GM23338 (cell line): Measurements from ENCODE around the gene VSX1. TPM values are rescaled to one million over a fixed set of nuclear protein-coding genes. Genes with fewer than 3 reads are reported as not detected.

Experiments used
- ATAC-seq: fragments of 200-7000 bp; cut with Tn5 transposase; 3 replicates; pipeline ENCODE4 v1.9.1; 2020
- DNase-seq: peaks from one replicate; pipeline ENCODE4 v3.0.0-alpha.2; 2015; ENCODE audit warnings: low spot score
- H2AFZ ChIP-seq: fragments of 200-600 bp; sonication (generic); 2 replicates; pipeline ENCODE4 v1.8.0; 2016; ENCODE audit warnings: antibody characterized with exemption, mild to moderate bottlenecking, moderate library complexity
- H3F3A ChIP-seq: fragments of 200-600 bp; sonication (generic); replicated peaks from 2 replicates; pipeline ENCODE4 v1.8.0; 2017; ENCODE audit warnings: antibody characterized with exemption, mixed run types, low read depth
- H3K27ac ChIP-seq: fragments of 200-600 bp; sonication (generic); 2 replicates; pipeline ENCODE4 v1.6.1; 2016; ENCODE audit warnings: low read depth
- H3K27me3 ChIP-seq: fragments of 200-600 bp; sonication (generic); 2 replicates; pipeline ENCODE4 v1.8.0; 2016; ENCODE audit warnings: mild to moderate bottlenecking, mixed run types, moderate library complexity; ENCODE audit not compliant: insufficient read depth
- H3K36me3 ChIP-seq: fragments of 200-600 bp; sonication (generic); 2 replicates; pipeline ENCODE4 v1.8.0; 2016; ENCODE audit warnings: mild to moderate bottlenecking; ENCODE audit not compliant: insufficient read depth
- H3K4me1 ChIP-seq: fragments of 200-600 bp; sonication (generic); 2 replicates; pipeline ENCODE4 v1.8.0; 2016; ENCODE audit warnings: mild to moderate bottlenecking, moderate library complexity; ENCODE audit not compliant: insufficient read depth
- H3K4me2 ChIP-seq: fragments of 200-600 bp; sonication (generic); 2 replicates; pipeline ENCODE4 v1.7.1; 2017; ENCODE audit warnings: mixed run types
- H3K4me3 ChIP-seq: fragments of 200-600 bp; sonication (generic); 2 replicates; pipeline ENCODE4 v1.6.1; 2016; ENCODE audit warnings: mixed run types
- H3K79me2 ChIP-seq: fragments of 200-600 bp; sonication (generic); replicated peaks from 2 replicates; pipeline ENCODE4 v1.8.0; 2017; ENCODE audit warnings: mild to moderate bottlenecking; ENCODE audit not compliant: insufficient read depth
- H3K9me2 ChIP-seq: fragments of 200-600 bp; sonication (generic); 2 replicates; pipeline ENCODE4 v1.8.0; 2017; ENCODE audit not compliant: insufficient read depth
- H4K20me1 ChIP-seq: fragments of 200-600 bp; sonication (generic); replicated peaks from 2 replicates; pipeline ENCODE4 v1.8.0; 2017; ENCODE audit warnings: mild to moderate bottlenecking; ENCODE audit not compliant: insufficient read depth
- H3K27ac Mint-ChIP-seq: 2 replicates; pipeline ENCODE4 v1.8.0; 2020; ENCODE audit warnings: inconsistent platforms, mild to moderate bottlenecking, moderate library complexity, mixed read lengths
- H3K27me3 Mint-ChIP-seq: 3 replicates; pipeline ENCODE4 v1.8.0; 2022; ENCODE audit warnings: low read depth, mild to moderate bottlenecking, moderate library complexity, mixed read lengths, inconsistent platforms; ENCODE audit not compliant: insufficient read depth, poor library complexity
- H3K36me3 Mint-ChIP-seq: 3 replicates; pipeline ENCODE4 v1.8.0; 2021; ENCODE audit warnings: low read depth, mild to moderate bottlenecking, inconsistent platforms, moderate library complexity, mixed read lengths
- H3K4me1 Mint-ChIP-seq: 3 replicates; pipeline ENCODE4 v1.8.0; 2020; ENCODE audit warnings: mild to moderate bottlenecking, inconsistent platforms, mixed read lengths
- H3K4me3 Mint-ChIP-seq: 3 replicates; pipeline ENCODE4 v1.8.0; 2021; ENCODE audit warnings: moderate library complexity, mild to moderate bottlenecking, inconsistent platforms, mixed read lengths
- H3K9me3 Mint-ChIP-seq: 3 replicates; pipeline ENCODE4 v1.8.0; 2020; ENCODE audit warnings: moderate library complexity, mild to moderate bottlenecking, inconsistent platforms, mixed read lengths
- CREB1 ChIP-seq: fragments of 250-450 bp; sonication (Bioruptor Pico); IDR thresholded peaks from 2 replicates; pipeline ENCODE4 v1.5.0; 2020; ENCODE audit warnings: low read depth, mild to moderate bottlenecking, moderate library complexity
- EZH2 ChIP-seq: fragments of 200-600 bp; sonication (generic); IDR thresholded peaks from one replicate; pipeline ENCODE4 v1.8.0; 2017; ENCODE audit warnings: antibody characterized with exemption, mild to moderate bottlenecking, low read depth; ENCODE audit not compliant: unreplicated experiment
- EZH2phosphoT487 ChIP-seq: fragments of 200-600 bp; sonication (generic); IDR thresholded peaks from one replicate; pipeline ENCODE4 v1.8.1; 2018; ENCODE audit warnings: antibody characterized with exemption; ENCODE audit not compliant: unreplicated experiment
- JUNB ChIP-seq: IDR thresholded peaks from one replicate; pipeline ENCODE4 v1.6.1; 2016; ENCODE audit warnings: antibody characterized with exemption; ENCODE audit not compliant: unreplicated experiment
- NANOG ChIP-seq: IDR thresholded peaks from 2 replicates; pipeline ENCODE4 v1.6.1; 2016; ENCODE audit warnings: antibody characterized with exemption, borderline replicate concordance
- POLR2AphosphoS5 ChIP-seq: IDR thresholded peaks from 2 replicates; pipeline ENCODE4 v1.6.1; 2016; ENCODE audit warnings: antibody characterized with exemption, low read depth
- STAT1 ChIP-seq: IDR thresholded peaks from one replicate; pipeline ENCODE4 v1.6.1; 2016; ENCODE audit warnings: antibody characterized with exemption; ENCODE audit not compliant: unreplicated experiment
- ZNF114 ChIP-seq: fragments of 250-450 bp; sonication (Bioruptor Pico); IDR thresholded peaks from 2 replicates; pipeline ENCODE4 v1.5.0; 2020; ENCODE audit warnings: mild to moderate bottlenecking, moderate library complexity
- ZNF331 ChIP-seq: fragments of 250-450 bp; sonication (Bioruptor Pico); IDR thresholded peaks from 2 replicates; pipeline ENCODE4 v1.5.0; 2020; ENCODE audit warnings: low read depth, mild to moderate bottlenecking, moderate library complexity
- ZNF462 ChIP-seq: fragments of 250-450 bp; sonication (Bioruptor Pico); IDR thresholded peaks from 2 replicates; pipeline ENCODE4 v1.5.0; 2020; ENCODE audit warnings: mild to moderate bottlenecking, moderate library complexity
- polyA plus RNA-seq: library from polyadenylated mRNA; unstranded; fragments of >200 nt; fragmentation: Nextera tagmentation; extraction: Ambion mirVana; gene quantifications from 2 replicates; pipeline ENCODE4 v1.2.1, GENCODE V29; 2016
- total RNA-seq: library from RNA; depleted of rRNA; stranded (reverse); fragments of >200 nt; shearing (Covaris generic); gene quantifications from 2 replicates; pipeline ENCODE4 v1.2.3, GENCODE V29; 2014
- TF ChIP-seq, protein P1 (sequence below): IDR thresholded peaks from one replicate; pipeline ENCODE4 v1.6.1; 2018; ENCODE audit warnings: antibody characterized with exemption; ENCODE audit not compliant: unreplicated experiment
- TF ChIP-seq, protein P2 (sequence below), 2 experiments: fragments of 200-600 bp in 1 of 2; sonication (generic) in 1 of 2; conservative IDR thresholded peaks; 2 replicates each; pipeline versions ENCODE4 v1.5.1 to v1.6.1; 2016 to 2017; ENCODE audit warnings: antibody characterized with exemption in 2 of 2, low read depth in 2 of 2, mild to moderate bottlenecking in 2 of 2, moderate library complexity in 1 of 2
- TF ChIP-seq, protein P3 (sequence below): IDR thresholded peaks from 2 replicates; pipeline ENCODE4 v1.6.1; 2016; ENCODE audit warnings: antibody characterized with exemption

VSX1 gene
- total and polyA plus RNA-seq, 2 experiments from 2014 or later: 0.73 TPM; not detected in 1

- Histone ChIP-seq H2AFZ (no peak overlapping the region), H3F3A (peaks cover 4% of the 10 kb centered on the region; the same call in 1 of the 2 replicates), H3K79me2 (no peaks in the 10 kb centered on the region), H3K4me1 (peaks cover 12% of the 10 kb centered on the region), H4K20me1 (peaks cover 10% of the 10 kb centered on the region), H3K36me3 (no peaks in the 10 kb centered on the region), H3K27me3 (peaks cover 82% of the 10 kb centered on the region), H3K4me3 (no peak overlapping the region), H3K4me2 (no peak overlapping the region), H3K27ac (no peak overlapping the region), H3K9me2 (no peaks in the 10 kb centered on the region; the same call in 1 of the 2 replicates)
- H3K36me3 Mint-ChIP-seq: no peaks in the 10 kb centered on the region
- no peak overlapping the region for H3K4me3 Mint-ChIP-seq
- no peak for TF ChIP-seq NANOG
- TF ChIP-seq ZNF331 (CRISPR knock-in tag): no peak
- no peak for TF ChIP-seq POLR2AphosphoS5
- TF ChIP-seq, protein P1, sequence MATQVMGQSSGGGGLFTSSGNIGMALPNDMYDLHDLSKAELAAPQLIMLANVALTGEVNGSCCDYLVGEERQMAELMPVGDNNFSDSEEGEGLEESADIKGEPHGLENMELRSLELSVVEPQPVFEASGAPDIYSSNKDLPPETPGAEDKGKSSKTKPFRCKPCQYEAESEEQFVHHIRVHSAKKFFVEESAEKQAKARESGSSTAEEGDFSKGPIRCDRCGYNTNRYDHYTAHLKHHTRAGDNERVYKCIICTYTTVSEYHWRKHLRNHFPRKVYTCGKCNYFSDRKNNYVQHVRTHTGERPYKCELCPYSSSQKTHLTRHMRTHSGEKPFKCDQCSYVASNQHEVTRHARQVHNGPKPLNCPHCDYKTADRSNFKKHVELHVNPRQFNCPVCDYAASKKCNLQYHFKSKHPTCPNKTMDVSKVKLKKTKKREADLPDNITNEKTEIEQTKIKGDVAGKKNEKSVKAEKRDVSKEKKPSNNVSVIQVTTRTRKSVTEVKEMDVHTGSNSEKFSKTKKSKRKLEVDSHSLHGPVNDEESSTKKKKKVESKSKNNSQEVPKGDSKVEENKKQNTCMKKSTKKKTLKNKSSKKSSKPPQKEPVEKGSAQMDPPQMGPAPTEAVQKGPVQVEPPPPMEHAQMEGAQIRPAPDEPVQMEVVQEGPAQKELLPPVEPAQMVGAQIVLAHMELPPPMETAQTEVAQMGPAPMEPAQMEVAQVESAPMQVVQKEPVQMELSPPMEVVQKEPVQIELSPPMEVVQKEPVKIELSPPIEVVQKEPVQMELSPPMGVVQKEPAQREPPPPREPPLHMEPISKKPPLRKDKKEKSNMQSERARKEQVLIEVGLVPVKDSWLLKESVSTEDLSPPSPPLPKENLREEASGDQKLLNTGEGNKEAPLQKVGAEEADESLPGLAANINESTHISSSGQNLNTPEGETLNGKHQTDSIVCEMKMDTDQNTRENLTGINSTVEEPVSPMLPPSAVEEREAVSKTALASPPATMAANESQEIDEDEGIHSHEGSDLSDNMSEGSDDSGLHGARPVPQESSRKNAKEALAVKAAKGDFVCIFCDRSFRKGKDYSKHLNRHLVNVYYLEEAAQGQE: no peak
- TF ChIP-seq, protein P2, sequence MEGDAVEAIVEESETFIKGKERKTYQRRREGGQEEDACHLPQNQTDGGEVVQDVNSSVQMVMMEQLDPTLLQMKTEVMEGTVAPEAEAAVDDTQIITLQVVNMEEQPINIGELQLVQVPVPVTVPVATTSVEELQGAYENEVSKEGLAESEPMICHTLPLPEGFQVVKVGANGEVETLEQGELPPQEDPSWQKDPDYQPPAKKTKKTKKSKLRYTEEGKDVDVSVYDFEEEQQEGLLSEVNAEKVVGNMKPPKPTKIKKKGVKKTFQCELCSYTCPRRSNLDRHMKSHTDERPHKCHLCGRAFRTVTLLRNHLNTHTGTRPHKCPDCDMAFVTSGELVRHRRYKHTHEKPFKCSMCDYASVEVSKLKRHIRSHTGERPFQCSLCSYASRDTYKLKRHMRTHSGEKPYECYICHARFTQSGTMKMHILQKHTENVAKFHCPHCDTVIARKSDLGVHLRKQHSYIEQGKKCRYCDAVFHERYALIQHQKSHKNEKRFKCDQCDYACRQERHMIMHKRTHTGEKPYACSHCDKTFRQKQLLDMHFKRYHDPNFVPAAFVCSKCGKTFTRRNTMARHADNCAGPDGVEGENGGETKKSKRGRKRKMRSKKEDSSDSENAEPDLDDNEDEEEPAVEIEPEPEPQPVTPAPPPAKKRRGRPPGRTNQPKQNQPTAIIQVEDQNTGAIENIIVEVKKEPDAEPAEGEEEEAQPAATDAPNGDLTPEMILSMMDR (conservative IDR thresholded peaks at IDR 0.05; ENCODE audit: low read depth in 2 of 2): no peak
- TF ChIP-seq JUNB: no peak
- no peak for TF ChIP-seq CREB1 (CRISPR knock-in tag)
- TF ChIP-seq EZH2: no peak
- TF ChIP-seq EZH2phosphoT487: no peak
- no peak for TF ChIP-seq ZNF462 (CRISPR knock-in tag)
- TF ChIP-seq, protein P3, sequence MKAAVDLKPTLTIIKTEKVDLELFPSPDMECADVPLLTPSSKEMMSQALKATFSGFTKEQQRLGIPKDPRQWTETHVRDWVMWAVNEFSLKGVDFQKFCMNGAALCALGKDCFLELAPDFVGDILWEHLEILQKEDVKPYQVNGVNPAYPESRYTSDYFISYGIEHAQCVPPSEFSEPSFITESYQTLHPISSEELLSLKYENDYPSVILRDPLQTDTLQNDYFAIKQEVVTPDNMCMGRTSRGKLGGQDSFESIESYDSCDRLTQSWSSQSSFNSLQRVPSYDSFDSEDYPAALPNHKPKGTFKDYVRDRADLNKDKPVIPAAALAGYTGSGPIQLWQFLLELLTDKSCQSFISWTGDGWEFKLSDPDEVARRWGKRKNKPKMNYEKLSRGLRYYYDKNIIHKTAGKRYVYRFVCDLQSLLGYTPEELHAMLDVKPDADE: no peak
- TF ChIP-seq ZNF114 (CRISPR knock-in tag): no peak
- no peak for TF ChIP-seq STAT1
- peaks cover 67% of the 10 kb centered on the region for H3K27me3 Mint-ChIP-seq
- H3K9me3 Mint-ChIP-seq: peaks cover 3% of the 10 kb centered on the region; the same call in 2 of the 3 replicates
- no peak for ATAC-seq
- no peak overlapping the region for H3K27ac Mint-ChIP-seq
- peaks cover 17% of the 10 kb centered on the region for H3K4me1 Mint-ChIP-seq
- DNase-seq: no peak
Measured at GRCh38 chr20:25078662-25079061, 3.3 kb downstream of the VSX1 start.
